ENCODE measurements around the gene TMEM60. TPM values are rescaled to one million over a fixed set of nuclear protein-coding genes. Genes with fewer than 3 reads are reported as not detected.

Gene TMEM60
- polyA plus RNA-seq, 1 donor from 2014 or later = 29.3 TPM

Other genes starting within 250 kb of the TMEM60 start
- 24.7 and 29.1 TPM in 2 replicates for gene RSBN1L, start 102.0 kb downstream of the TMEM60 start, polyA plus RNA-seq
- gene PHTF2, start 339 bp upstream of the TMEM60 start, polyA plus RNA-seq = 32.2 and 34.4 TPM in 2 replicates